ENCODE measurements around the gene PRKAG2.

PRKAG2 gene

GRCh38 chr7:151833691-151834090 is 43.2 kb downstream of the PRKAG2 start:
- no peak overlapping the region for H2AFZ ChIP-seq (ENCODE audit: low read depth)
- H3K9ac ChIP-seq: no peak overlapping the region
- H3K79me2 ChIP-seq (ENCODE audit: insufficient read depth, low read depth): no peaks in the 10 kb centered on the region
- no peak overlapping the region for H3K4me3 ChIP-seq (IDR thresholded peaks at IDR 0.05; ENCODE audit: insufficient read depth, low read depth, low read length)
- H3K27me3 ChIP-seq (ENCODE audit: insufficient read depth, low read depth): no peaks in the 10 kb centered on the region
- no peaks in the 10 kb centered on the region for H4K20me1 ChIP-seq (ENCODE audit: insufficient read depth)
- TF ChIP-seq CTCF (conservative IDR thresholded peaks at IDR 0.05; ENCODE audit: low read depth, low read length): no peak
- no peak overlapping the region for H3K27ac ChIP-seq
- no peaks in the 10 kb centered on the region for H3K4me1 ChIP-seq (ENCODE audit: low read depth, poor library complexity, severe bottlenecking)
- no peaks in the 10 kb centered on the region for H3K36me3 ChIP-seq (ENCODE audit: insufficient read depth)
- no peak overlapping the region for H3K4me2 ChIP-seq

GRCh38 chr7:151833213-151833651 is 43.7 kb downstream of the PRKAG2 start:
- TF ChIP-seq CTCF (conservative IDR thresholded peaks at IDR 0.05; ENCODE audit: low read depth, low read length): no peak
- H3K79me2 ChIP-seq (ENCODE audit: insufficient read depth, low read depth): no peaks in the 10 kb centered on the region
- no peaks in the 10 kb centered on the region for H3K36me3 ChIP-seq (ENCODE audit: insufficient read depth)
- H2AFZ ChIP-seq (ENCODE audit: low read depth): no peak overlapping the region
- no peak overlapping the region for H3K9ac ChIP-seq
- no peak overlapping the region for H3K4me3 ChIP-seq (IDR thresholded peaks at IDR 0.05; ENCODE audit: insufficient read depth, low read depth, low read length)
- H3K27ac ChIP-seq: no peak overlapping the region
- H3K4me2 ChIP-seq: no peak overlapping the region
- H3K27me3 ChIP-seq (ENCODE audit: insufficient read depth, low read depth): no peaks in the 10 kb centered on the region
- no peaks in the 10 kb centered on the region for H4K20me1 ChIP-seq (ENCODE audit: insufficient read depth)
- H3K4me1 ChIP-seq (ENCODE audit: low read depth, poor library complexity, severe bottlenecking): no peaks in the 10 kb centered on the region

- no peaks in the 10 kb centered on the region for H4K20me1 ChIP-seq (ENCODE audit: insufficient read depth)
- H3K27me3 ChIP-seq (ENCODE audit: insufficient read depth, low read depth): no peaks in the 10 kb centered on the region
- H2AFZ ChIP-seq (ENCODE audit: low read depth): no peak overlapping the region
- no peaks in the 10 kb centered on the region for H3K79me2 ChIP-seq (ENCODE audit: insufficient read depth, low read depth)
- H3K36me3 ChIP-seq (ENCODE audit: insufficient read depth): no peaks in the 10 kb centered on the region
- no peak overlapping the region for H3K27ac ChIP-seq
- no peak overlapping the region for H3K4me3 ChIP-seq (IDR thresholded peaks at IDR 0.05; ENCODE audit: insufficient read depth, low read depth, low read length)
- H3K9ac ChIP-seq: no peak overlapping the region
- H3K4me2 ChIP-seq: no peak overlapping the region
- H3K4me1 ChIP-seq (ENCODE audit: low read depth, poor library complexity, severe bottlenecking): no peaks in the 10 kb centered on the region
- TF ChIP-seq CTCF (conservative IDR thresholded peaks at IDR 0.05; ENCODE audit: low read depth, low read length): no peak
Observed at GRCh38 chr7:151832656-151833055, 44.3 kb downstream of the PRKAG2 start.

GRCh38 chr7:151832138-151832537 is 44.8 kb downstream of the PRKAG2 start:
- Histone ChIP-seq H3K36me3 (ENCODE audit: insufficient read depth) (no peaks in the 10 kb centered on the region), H4K20me1 (ENCODE audit: insufficient read depth) (no peaks in the 10 kb centered on the region), H3K4me2 (no peak overlapping the region), H3K9ac (no peak overlapping the region), H3K27ac (no peak overlapping the region), H3K79me2 (ENCODE audit: insufficient read depth, low read depth) (no peaks in the 10 kb centered on the region), H3K4me3 (IDR thresholded peaks at IDR 0.05; ENCODE audit: insufficient read depth, low read depth, low read length) (no peak overlapping the region), H3K4me1 (ENCODE audit: low read depth, poor library complexity, severe bottlenecking) (no peaks in the 10 kb centered on the region), H2AFZ (ENCODE audit: low read depth) (no peak overlapping the region), H3K27me3 (ENCODE audit: insufficient read depth, low read depth) (no peaks in the 10 kb centered on the region)
- TF ChIP-seq CTCF (conservative IDR thresholded peaks at IDR 0.05; ENCODE audit: low read depth, low read length): no peak
